NB4 (cell line): ENCODE measurements around the gene ARHGAP19.

ENCODE experiments used
- DNase-seq: peaks from one replicate; pipeline ENCODE4 v3.0.0; 2010; ENCODE audit warnings: low read depth
- H3K4me3 ChIP-seq: one replicate; pipeline ENCODE4 v1.5.1; 2011; ENCODE audit warnings: mild to moderate bottlenecking, low read depth, low read length, moderate library complexity
- MYC ChIP-seq: IDR thresholded peaks from 2 replicates; pipeline ENCODE4 v1.6.1; 2011; ENCODE audit warnings: low read depth, low read length
- POLR2A ChIP-seq: IDR thresholded peaks from 2 replicates; pipeline ENCODE4 v1.6.1; 2011; ENCODE audit warnings: mild to moderate bottlenecking; ENCODE audit not compliant: insufficient read length; ENCODE audit errors: extremely low read depth
- TF ChIP-seq, protein P1 (sequence below): IDR thresholded peaks from one replicate; pipeline ENCODE4 v1.5.1; 2012; ENCODE audit warnings: low read depth, low read length
- TF ChIP-seq, protein P2 (sequence below): IDR thresholded peaks from 2 replicates; pipeline ENCODE4 v1.6.1; 2011; ENCODE audit warnings: low read depth, low read length

Gene ARHGAP19

GRCh38 chr10:97204826-97205679, 87.4 kb downstream of the ARHGAP19 start:
- no peak for DNase-seq
- TF ChIP-seq, protein P1, sequence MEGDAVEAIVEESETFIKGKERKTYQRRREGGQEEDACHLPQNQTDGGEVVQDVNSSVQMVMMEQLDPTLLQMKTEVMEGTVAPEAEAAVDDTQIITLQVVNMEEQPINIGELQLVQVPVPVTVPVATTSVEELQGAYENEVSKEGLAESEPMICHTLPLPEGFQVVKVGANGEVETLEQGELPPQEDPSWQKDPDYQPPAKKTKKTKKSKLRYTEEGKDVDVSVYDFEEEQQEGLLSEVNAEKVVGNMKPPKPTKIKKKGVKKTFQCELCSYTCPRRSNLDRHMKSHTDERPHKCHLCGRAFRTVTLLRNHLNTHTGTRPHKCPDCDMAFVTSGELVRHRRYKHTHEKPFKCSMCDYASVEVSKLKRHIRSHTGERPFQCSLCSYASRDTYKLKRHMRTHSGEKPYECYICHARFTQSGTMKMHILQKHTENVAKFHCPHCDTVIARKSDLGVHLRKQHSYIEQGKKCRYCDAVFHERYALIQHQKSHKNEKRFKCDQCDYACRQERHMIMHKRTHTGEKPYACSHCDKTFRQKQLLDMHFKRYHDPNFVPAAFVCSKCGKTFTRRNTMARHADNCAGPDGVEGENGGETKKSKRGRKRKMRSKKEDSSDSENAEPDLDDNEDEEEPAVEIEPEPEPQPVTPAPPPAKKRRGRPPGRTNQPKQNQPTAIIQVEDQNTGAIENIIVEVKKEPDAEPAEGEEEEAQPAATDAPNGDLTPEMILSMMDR: no peak
- no peak for TF ChIP-seq POLR2A
- TF ChIP-seq, protein P2, sequence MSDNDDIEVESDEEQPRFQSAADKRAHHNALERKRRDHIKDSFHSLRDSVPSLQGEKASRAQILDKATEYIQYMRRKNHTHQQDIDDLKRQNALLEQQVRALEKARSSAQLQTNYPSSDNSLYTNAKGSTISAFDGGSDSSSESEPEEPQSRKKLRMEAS: no peak
- no peak for TF ChIP-seq MYC
- H3K4me3 ChIP-seq: no peak overlapping the region

DNA sequence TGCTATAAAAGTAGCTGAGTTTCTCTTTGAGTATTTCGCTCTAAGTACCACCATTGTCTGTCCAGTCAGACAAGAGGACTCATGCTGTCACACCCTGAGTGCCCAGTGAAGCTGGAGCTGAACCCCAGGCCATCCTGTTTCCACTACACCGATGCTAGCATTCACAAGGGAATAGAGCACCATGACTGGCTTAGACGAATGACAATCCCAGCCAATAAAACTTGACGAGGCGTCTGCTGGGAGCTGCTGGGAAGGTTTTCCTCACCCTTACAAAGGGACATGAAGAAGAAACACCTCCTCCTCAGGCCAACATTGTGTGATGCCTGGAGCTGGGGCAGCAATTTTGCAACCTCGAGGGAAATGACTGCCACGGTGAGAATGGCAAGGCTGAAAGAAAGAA, 89.2 kb downstream of the ARHGAP19 start:
- TF ChIP-seq, protein P2: no peak
- H3K4me3 ChIP-seq: no peak overlapping the region
- DNase-seq: no peak

GRCh38 chr10:97200616-97201015, 91.8 kb downstream of the ARHGAP19 start:
- no peak for DNase-seq
- H3K4me3 ChIP-seq: no peak overlapping the region
- TF ChIP-seq POLR2A: no peak
- TF ChIP-seq, protein P2: no peak
- no peak for TF ChIP-seq MYC
- TF ChIP-seq, protein P1: no peak

DNA sequence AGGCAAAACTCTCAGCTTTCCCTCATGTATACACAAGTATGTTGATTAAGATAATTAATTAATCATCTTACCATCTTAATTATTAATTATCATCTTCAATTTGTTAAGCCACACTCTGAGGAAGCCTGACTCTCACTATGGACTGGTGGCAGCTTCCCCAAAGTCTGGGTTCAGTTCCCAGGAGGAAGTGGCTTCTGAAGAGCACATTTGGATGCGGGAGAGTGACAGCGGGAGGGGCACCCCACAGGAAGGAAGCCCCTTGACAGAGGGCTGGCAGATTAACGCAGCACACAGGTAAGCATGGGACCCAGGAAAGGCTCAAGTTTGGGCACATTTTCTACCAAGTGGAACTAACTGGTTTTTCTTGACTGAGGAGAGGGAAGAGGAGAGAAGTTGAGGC, 93.3 kb downstream of the ARHGAP19 start:
- no peak for TF ChIP-seq MYC
- no peak for TF ChIP-seq POLR2A
- TF ChIP-seq, protein P1: no peak
- TF ChIP-seq, protein P2: no peak
- DNase-seq: peak; percentile 28
- no peak overlapping the region for H3K4me3 ChIP-seq

GRCh38 chr10:97197030-97197500, 95.4 kb downstream of the ARHGAP19 start:
- DNase-seq: no peak
- H3K4me3 ChIP-seq: no peak overlapping the region
- TF ChIP-seq POLR2A: no peak
- TF ChIP-seq, protein P2: no peak
- TF ChIP-seq, protein P1: no peak
- no peak for TF ChIP-seq MYC
